Hepatocyte (in vitro differentiated cells): ENCODE results near the gene ALOX5. TPM values are rescaled to one million over a fixed set of nuclear protein-coding genes. Genes with fewer than 3 reads are reported as not detected.

ENCODE experiments used
- DNase-seq: peaks from one replicate; pipeline ENCODE4 v3.0.0-alpha.2; 2016; ENCODE audit warnings: low spot score
- H2AFZ ChIP-seq: fragments of 200-600 bp; sonication (generic); 2 replicates; pipeline ENCODE4 v1.6.0; 2016; ENCODE audit warnings: antibody characterized with exemption, mild to moderate bottlenecking
- H3K27ac ChIP-seq: fragments of 200-600 bp; sonication (generic); 2 replicates; pipeline ENCODE4 v1.5.1; 2016; ENCODE audit warnings: mild to moderate bottlenecking
- H3K27me3 ChIP-seq: fragments of 200-600 bp; sonication (generic); 2 replicates; pipeline ENCODE4 v1.6.1; 2016
- H3K36me3 ChIP-seq: fragments of 200-600 bp; sonication (generic); replicated peaks from 2 replicates; pipeline ENCODE4 v1.5.1; 2016; ENCODE audit warnings: low read depth; ENCODE audit not compliant: insufficient read depth
- H3K4me1 ChIP-seq: fragments of 200-600 bp; sonication (generic); 2 replicates; pipeline ENCODE4 v1.5.1; 2016; ENCODE audit warnings: mild to moderate bottlenecking, moderate library complexity; ENCODE audit not compliant: insufficient read depth
- H3K4me2 ChIP-seq: fragments of 200-600 bp; sonication (generic); 2 replicates; pipeline ENCODE4 v1.6.0; 2016
- H3K4me3 ChIP-seq: fragments of 200-600 bp; sonication (generic); 2 replicates; pipeline ENCODE4 v1.5.1; 2016; ENCODE audit warnings: mild to moderate bottlenecking
- H3K79me2 ChIP-seq: fragments of 200-600 bp; sonication (generic); 2 replicates; pipeline ENCODE4 v1.6.0; 2017; ENCODE audit warnings: mild to moderate bottlenecking
- H3K9me2 ChIP-seq: fragments of 200-600 bp; sonication (generic); replicated peaks from 2 replicates; pipeline ENCODE4 v1.6.0; 2017; ENCODE audit warnings: mild to moderate bottlenecking; ENCODE audit not compliant: insufficient read depth
- H3K9me3 ChIP-seq: fragments of 200-600 bp; sonication (generic); 2 replicates; pipeline ENCODE4 v1.5.1; 2016; ENCODE audit warnings: low read depth, mild to moderate bottlenecking
- H4K20me1 ChIP-seq: fragments of 200-600 bp; sonication (generic); 2 replicates; pipeline ENCODE4 v1.6.0; 2016; ENCODE audit warnings: mild to moderate bottlenecking; ENCODE audit not compliant: insufficient read depth, poor library complexity, severe bottlenecking
- EZH2 ChIP-seq: fragments of 200-600 bp; sonication (generic); IDR thresholded peaks from 2 replicates; pipeline ENCODE4 v1.6.1; 2016; ENCODE audit warnings: antibody characterized with exemption, mild to moderate bottlenecking, borderline replicate concordance
- EZH2phosphoT487 ChIP-seq: fragments of 200-600 bp; sonication (generic); IDR thresholded peaks from one replicate; pipeline ENCODE4 v1.6.1; 2018; ENCODE audit warnings: antibody characterized with exemption, mild to moderate bottlenecking, low read depth, moderate library complexity; ENCODE audit not compliant: unreplicated experiment, severe bottlenecking
- WGBS: methylation state at CpG from one replicate; pipeline ENCODE4 v1.1.6; 2016; ENCODE audit warnings: low lambda C conversion rate; ENCODE audit errors: missing lambda C conversion rate; 5-methylcytosine and 5-hydroxymethylcytosine counted together
- polyA plus RNA-seq: library from polyadenylated mRNA; unstranded; fragments of >200 nt; fragmentation: Nextera tagmentation; extraction: Ambion mirVana; gene quantifications from 2 replicates; pipeline ENCODE4 v1.2.1, GENCODE V29; 2016
- total RNA-seq: library from RNA; depleted of rRNA; stranded (reverse); fragments of >200 nt; gene quantifications from 2 replicates; pipeline ENCODE4 v1.2.3, GENCODE V29; 2014
- TF ChIP-seq, protein P1 (sequence below): fragments of 200-600 bp; sonication (generic); IDR thresholded peaks from 2 replicates; pipeline ENCODE4 v1.5.1; 2016; ENCODE audit warnings: antibody characterized with exemption, mild to moderate bottlenecking; ENCODE audit not compliant: poor library complexity

The ALOX5 gene
- total and polyA plus RNA-seq, 2 experiments from 2014 or later: 3.5 to 4.4 TPM

GRCh38 chr10:45427262-45427969 lies 53.4 kb downstream of the ALOX5 start:
- H3K27ac ChIP-seq: no peak overlapping the region
- TF ChIP-seq, protein P1, sequence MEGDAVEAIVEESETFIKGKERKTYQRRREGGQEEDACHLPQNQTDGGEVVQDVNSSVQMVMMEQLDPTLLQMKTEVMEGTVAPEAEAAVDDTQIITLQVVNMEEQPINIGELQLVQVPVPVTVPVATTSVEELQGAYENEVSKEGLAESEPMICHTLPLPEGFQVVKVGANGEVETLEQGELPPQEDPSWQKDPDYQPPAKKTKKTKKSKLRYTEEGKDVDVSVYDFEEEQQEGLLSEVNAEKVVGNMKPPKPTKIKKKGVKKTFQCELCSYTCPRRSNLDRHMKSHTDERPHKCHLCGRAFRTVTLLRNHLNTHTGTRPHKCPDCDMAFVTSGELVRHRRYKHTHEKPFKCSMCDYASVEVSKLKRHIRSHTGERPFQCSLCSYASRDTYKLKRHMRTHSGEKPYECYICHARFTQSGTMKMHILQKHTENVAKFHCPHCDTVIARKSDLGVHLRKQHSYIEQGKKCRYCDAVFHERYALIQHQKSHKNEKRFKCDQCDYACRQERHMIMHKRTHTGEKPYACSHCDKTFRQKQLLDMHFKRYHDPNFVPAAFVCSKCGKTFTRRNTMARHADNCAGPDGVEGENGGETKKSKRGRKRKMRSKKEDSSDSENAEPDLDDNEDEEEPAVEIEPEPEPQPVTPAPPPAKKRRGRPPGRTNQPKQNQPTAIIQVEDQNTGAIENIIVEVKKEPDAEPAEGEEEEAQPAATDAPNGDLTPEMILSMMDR: no peak
- TF ChIP-seq EZH2 (no peak), EZH2phosphoT487 (no peak)
- WGBS: 99% methylated on average over 22 of the region's 50 CpGs
- no peak for DNase-seq
- H3K27me3 ChIP-seq: no peaks in the 10 kb centered on the region
- no peak overlapping the region for H3K4me2 ChIP-seq
- H3K9me3 ChIP-seq: no peaks in the 10 kb centered on the region
- no peaks in the 10 kb centered on the region for H4K20me1 ChIP-seq
- H3K79me2 ChIP-seq: no peaks in the 10 kb centered on the region
- no peak overlapping the region for H3K4me3 ChIP-seq
- no peaks in the 10 kb centered on the region for H3K9me2 ChIP-seq
- H3K4me1 ChIP-seq: no peaks in the 10 kb centered on the region
- H3K36me3 ChIP-seq: no peaks in the 10 kb centered on the region
- no peak overlapping the region for H2AFZ ChIP-seq

DNA sequence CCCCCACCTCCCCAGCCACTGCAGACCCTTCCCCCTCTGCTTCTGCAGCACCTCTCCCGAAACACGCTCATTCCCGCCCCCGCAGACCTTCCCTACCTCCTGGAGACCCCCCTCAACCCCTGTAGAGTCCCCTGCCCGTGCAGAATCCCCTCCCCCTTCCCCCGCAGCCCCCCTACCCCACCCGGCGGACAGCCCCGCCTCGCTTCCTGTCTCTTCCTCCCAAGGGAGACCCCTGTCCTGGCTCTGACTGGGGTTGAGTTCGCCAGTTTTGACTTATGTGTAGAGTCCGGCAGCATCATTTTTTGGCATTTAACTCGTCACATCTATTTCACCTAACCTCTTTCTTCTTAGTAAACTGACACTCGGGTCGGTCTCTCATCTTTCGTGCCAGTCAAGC lies 54.0 kb downstream of the ALOX5 start:
- H3K4me2 ChIP-seq: no peak overlapping the region
- no peak overlapping the region for H3K4me3 ChIP-seq
- no peaks in the 10 kb centered on the region for H3K79me2 ChIP-seq
- TF ChIP-seq EZH2: no peak
- no peaks in the 10 kb centered on the region for H3K27me3 ChIP-seq
- no peaks in the 10 kb centered on the region for H3K9me3 ChIP-seq
- H3K36me3 ChIP-seq: no peaks in the 10 kb centered on the region
- H3K9me2 ChIP-seq: no peaks in the 10 kb centered on the region
- no peaks in the 10 kb centered on the region for H3K4me1 ChIP-seq
- no peak overlapping the region for H2AFZ ChIP-seq
- H3K27ac ChIP-seq: no peak overlapping the region
- DNase-seq: no peak
- 92% methylated on average over 7 of the region's 16 CpGs for whole genome bisulfite sequencing
- no peaks in the 10 kb centered on the region for H4K20me1 ChIP-seq

GRCh38 chr10:45428611-45429510 lies 54.8 kb downstream of the ALOX5 start:
- WGBS: 92% methylated on average over 10 of the region's 10 CpGs
- no peaks in the 10 kb centered on the region for H3K4me1 ChIP-seq

More at GRCh38 chr10:45428611-45429510, 54.8 kb downstream of the ALOX5 start:
- no peak overlapping the region for H3K4me3 ChIP-seq
- no peaks in the 10 kb centered on the region for H3K36me3 ChIP-seq
- H3K79me2 ChIP-seq: no peaks in the 10 kb centered on the region
- no peaks in the 10 kb centered on the region for H3K27me3 ChIP-seq
- H2AFZ ChIP-seq: no peak overlapping the region
- DNase-seq: no peak
- H4K20me1 ChIP-seq: no peaks in the 10 kb centered on the region
- no peak overlapping the region for H3K4me2 ChIP-seq
- TF ChIP-seq, protein P1: no peak
- TF ChIP-seq EZH2phosphoT487: no peak
- no peak for TF ChIP-seq EZH2
- no peaks in the 10 kb centered on the region for H3K9me2 ChIP-seq
- no peak overlapping the region for H3K27ac ChIP-seq
- no peaks in the 10 kb centered on the region for H3K9me3 ChIP-seq
